Activated CD4-positive, alpha-beta T cell treated with anti-CD3 and anti-CD28 coated beads, Interleukin-2, amount 10 ng/mL, durations not matched to agents 7 days and 5 days (primary cell): ENCODE data around the gene NUP205. TPM values are rescaled to one million over a fixed set of nuclear protein-coding genes. Genes with fewer than 3 reads are reported as not detected.

Source experiments
- CTCF ChIA-PET: fragments of 350-600 bp; sonication (Branson Sonifier 250); formaldehyde crosslinking; loops from one replicate; lab custom pipeline; 2021; ENCODE audit warnings: antibody characterized with exemption; lab: Charles Lee
- POLR2A ChIA-PET: fragments of 350-600 bp; sonication (Branson Sonifier 250); formaldehyde crosslinking; loops from one replicate; lab custom pipeline; 2021; ENCODE audit warnings: antibody characterized with exemption; lab: Charles Lee
- DNase-seq: peaks from one replicate; pipeline ENCODE4 v3.0.0-alpha.2; 2020
- H3K27ac Mint-ChIP-seq: one replicate; pipeline ENCODE4 v1.8.0; 2021; ENCODE audit warnings: mild to moderate bottlenecking, moderate library complexity, mixed read lengths
- H3K27me3 Mint-ChIP-seq: one replicate; pipeline ENCODE4 v1.8.0; 2021; ENCODE audit warnings: mixed read lengths
- H3K36me3 Mint-ChIP-seq: one replicate; pipeline ENCODE4 v1.8.0; 2021; ENCODE audit warnings: low read depth, mixed read lengths
- H3K4me1 Mint-ChIP-seq: one replicate; pipeline ENCODE4 v1.8.0; 2021; ENCODE audit warnings: mixed read lengths
- H3K4me3 Mint-ChIP-seq: one replicate; pipeline ENCODE4 v1.8.0; 2021; ENCODE audit warnings: mild to moderate bottlenecking, moderate library complexity, mixed read lengths
- H3K9me3 Mint-ChIP-seq: one replicate; pipeline ENCODE4 v1.8.0; 2021; ENCODE audit warnings: mixed read lengths
- total RNA-seq, 2 experiments: library from RNA; stranded (reverse); gene quantifications; one replicate each; pipeline ENCODE4 v1.2.3, GENCODE V29; 2021

The NUP205 gene
- 10 to 100 TPM; 88.8 to 99.5 TPM for total RNA-seq

GRCh38 chr7:135557455-135558336, at the start of gene NUP205:
TSS of gene NUP205 (plus strand) at chr7:135557917. CDS start at chr7:135557945, 28 bp downstream.
- Mint-ChIP-seq H3K4me3 (no peak within 1 kb of the TSS), H3K4me1 (peaks cover 28% of the 10 kb centered on the region), H3K9me3 (no peaks in the 10 kb centered on the region), H3K27me3 (no peaks in the 10 kb centered on the region), H3K36me3 (peaks cover 13% of the 10 kb centered on the region), H3K27ac (no peak within 1 kb of the TSS)
- POLR2A ChIA-PET = no interaction called here
- peak; percentile 77 for DNase-seq
- CTCF ChIA-PET = no interaction called here

DNA sequence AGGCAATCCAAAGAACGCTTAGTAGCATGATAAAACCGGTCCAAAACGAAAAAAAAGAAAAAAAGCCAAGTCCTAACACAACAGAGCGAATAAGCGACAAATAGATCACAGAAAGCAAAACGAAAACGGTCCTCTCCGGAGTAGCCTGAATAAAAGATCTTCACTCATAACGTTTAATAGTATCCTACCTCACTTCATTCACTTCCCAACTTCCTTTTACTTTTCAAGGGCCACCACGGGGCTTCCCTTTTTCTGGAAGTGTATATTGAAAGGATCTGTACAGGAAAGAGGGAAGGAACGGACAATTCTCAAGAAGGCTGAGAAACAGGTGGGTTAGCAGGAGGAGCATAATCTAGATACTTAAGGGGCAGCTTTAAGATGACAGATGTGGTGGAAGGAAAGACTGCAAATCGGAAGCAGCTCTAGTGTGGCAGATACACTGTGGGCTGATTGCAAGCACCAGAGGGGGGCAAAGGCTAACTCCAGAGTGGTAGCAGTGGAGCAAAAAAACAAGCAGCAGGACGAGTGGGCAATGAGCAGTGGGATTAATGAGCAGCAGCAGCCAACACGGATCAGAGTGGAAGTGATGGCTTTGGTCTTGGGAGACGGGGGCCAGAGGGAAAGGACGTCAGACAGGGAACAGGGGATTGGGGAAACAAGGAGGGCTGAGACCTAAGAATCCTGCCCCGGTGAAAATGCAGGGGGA, 48.7 kb upstream of the NUP205 start:
- Mint-ChIP-seq H3K4me3 (no peak overlapping the region), H3K36me3 (peaks cover 9% of the 10 kb centered on the region), H3K27ac (no peak overlapping the region)

GRCh38 chr7:135509589-135509838, 48.2 kb upstream of the NUP205 start:
- ChIA-PET CTCF (interaction anchor here (0.7 kb wide), 1 partner anchor 67 kb away, joined by 3 read pairs; no protein-coding TSS in a partner anchor), POLR2A (no interaction called here)
- no peak overlapping the region for H3K27ac Mint-ChIP-seq
- no peak overlapping the region for H3K4me3 Mint-ChIP-seq
- H3K27me3 Mint-ChIP-seq = no peaks in the 10 kb centered on the region
- no peaks in the 10 kb centered on the region for H3K9me3 Mint-ChIP-seq
- no peak for DNase-seq
- H3K36me3 Mint-ChIP-seq = peaks cover 9% of the 10 kb centered on the region
- peaks cover 11% of the 10 kb centered on the region for H3K4me1 Mint-ChIP-seq

More for the DNA sequence above, 48.7 kb upstream of the NUP205 start:
- Mint-ChIP-seq H3K4me1 (peaks cover 11% of the 10 kb centered on the region), H3K27me3 (no peaks in the 10 kb centered on the region), H3K9me3 (no peaks in the 10 kb centered on the region)
- DNase-seq = peak; percentile 45
- CTCF ChIA-PET = interaction anchor here (0.7 kb wide), 1 partner anchor 67 kb away, joined by 3 read pairs; no protein-coding TSS in a partner anchor
- POLR2A ChIA-PET = no interaction called here

GRCh38 chr7:135509839-135510591, 47.7 kb upstream of the NUP205 start, which contains the start of gene CNOT4:
TSS of gene CNOT4 (minus strand) at chr7:135510102. CDS start at chr7:135438331, 71,771 bp downstream.
- peaks cover 11% of the 10 kb centered on the region for H3K4me1 Mint-ChIP-seq
- ChIA-PET CTCF (interaction anchor here (0.7 kb wide), 1 partner anchor 66 kb away, joined by 3 read pairs; no protein-coding TSS in a partner anchor), POLR2A (no interaction called here)
- peaks cover 6% of the 10 kb centered on the region for H3K36me3 Mint-ChIP-seq
- H3K27me3 Mint-ChIP-seq = no peaks in the 10 kb centered on the region
- H3K9me3 Mint-ChIP-seq = no peaks in the 10 kb centered on the region
- H3K4me3 Mint-ChIP-seq = no peak within 1 kb of the TSS
- no peak within 1 kb of the TSS for H3K27ac Mint-ChIP-seq
- DNase-seq = peak; percentile 96

GRCh38 chr7:135510592-135511183, 47.0 kb upstream of the NUP205 start:
- POLR2A ChIA-PET = no interaction called here
- no peaks in the 10 kb centered on the region for H3K27me3 Mint-ChIP-seq

DNA sequence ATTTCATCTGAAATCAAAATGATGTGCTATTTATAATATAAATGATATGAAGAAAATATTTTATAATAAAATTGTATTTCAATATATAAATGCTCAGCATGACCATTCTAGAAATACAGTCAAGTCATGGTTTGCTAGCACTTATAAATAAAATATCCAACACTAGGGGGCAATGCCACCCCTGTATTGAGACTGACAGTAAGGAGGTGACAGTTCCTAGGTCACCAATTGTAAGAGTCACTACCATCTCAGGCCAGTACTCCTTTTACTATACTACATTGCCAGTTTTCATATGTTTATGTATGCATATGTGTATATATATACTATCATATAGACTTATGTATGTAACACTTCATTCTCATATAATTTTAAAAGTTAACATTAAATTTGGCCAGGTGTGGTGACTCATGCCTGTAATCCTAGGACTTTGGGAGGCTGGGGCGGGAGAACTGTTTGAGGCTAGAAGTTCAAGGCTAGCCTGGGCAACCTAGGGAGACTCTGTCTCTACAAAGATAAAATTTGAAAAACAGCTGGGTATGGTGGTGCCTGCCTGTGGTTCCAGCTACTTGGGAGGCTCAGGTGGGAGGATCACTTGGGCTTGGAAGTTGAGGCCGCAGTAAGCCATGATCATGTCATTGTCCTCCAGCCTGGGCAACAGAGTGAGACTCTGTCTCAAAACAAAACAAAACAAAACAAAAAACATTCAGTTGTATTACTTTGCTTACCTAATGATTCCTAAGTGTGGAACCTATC, 45.4 kb upstream of the NUP205 start:
- Mint-ChIP-seq H3K4me3 (no peak overlapping the region), H3K9me3 (no peaks in the 10 kb centered on the region), H3K27ac (no peak overlapping the region), H3K36me3 (peaks cover 3% of the 10 kb centered on the region), H3K4me1 (peaks cover 4% of the 10 kb centered on the region), H3K27me3 (no peaks in the 10 kb centered on the region)
- DNase-seq = peak; percentile 59
- ChIA-PET CTCF (interaction anchor here (1.0 to 1.6 kb wide), 3 partner anchors 9 to 28 kb away, joined by 3 to 5 read pairs (median 3); no protein-coding TSS in a partner anchor), POLR2A (no interaction called here)

More at GRCh38 chr7:135510592-135511183, 47.0 kb upstream of the NUP205 start:
- CTCF ChIA-PET = interaction anchor here (0.6 kb wide), 1 partner anchor 10 kb away, joined by 3 read pairs; no protein-coding TSS in a partner anchor
- peak; percentile 8 for DNase-seq
- peaks cover 5% of the 10 kb centered on the region for H3K36me3 Mint-ChIP-seq
- no peak overlapping the region for H3K27ac Mint-ChIP-seq
- peaks cover 11% of the 10 kb centered on the region for H3K4me1 Mint-ChIP-seq
- no peak overlapping the region for H3K4me3 Mint-ChIP-seq
- no peaks in the 10 kb centered on the region for H3K9me3 Mint-ChIP-seq

- ChIA-PET POLR2A (no interaction called here), CTCF (interaction anchor here (0.6 to 1.0 kb wide), 2 partner anchors 11 to 96 kb away, joined by 3 read pairs; no protein-coding TSS in a partner anchor)
- no peak for DNase-seq
- Mint-ChIP-seq H3K9me3 (no peaks in the 10 kb centered on the region), H3K36me3 (no peaks in the 10 kb centered on the region), H3K27me3 (no peaks in the 10 kb centered on the region), H3K4me3 (no peak overlapping the region), H3K27ac (no peak overlapping the region), H3K4me1 (no peaks in the 10 kb centered on the region)
These were observed 42.9 kb upstream of the NUP205 start for GRCh38 chr7:135514856-135515255.

GRCh38 chr7:135517060-135517459, 40.7 kb upstream of the NUP205 start:
- ChIA-PET CTCF (no interaction called here), POLR2A (no interaction called here)
- H3K27me3 Mint-ChIP-seq = no peaks in the 10 kb centered on the region
- DNase-seq = no peak
- H3K9me3 Mint-ChIP-seq = no peaks in the 10 kb centered on the region
- no peak overlapping the region for H3K4me3 Mint-ChIP-seq
- no peaks in the 10 kb centered on the region for H3K4me1 Mint-ChIP-seq
- H3K36me3 Mint-ChIP-seq = no peaks in the 10 kb centered on the region
- H3K27ac Mint-ChIP-seq = no peak overlapping the region

DNA sequence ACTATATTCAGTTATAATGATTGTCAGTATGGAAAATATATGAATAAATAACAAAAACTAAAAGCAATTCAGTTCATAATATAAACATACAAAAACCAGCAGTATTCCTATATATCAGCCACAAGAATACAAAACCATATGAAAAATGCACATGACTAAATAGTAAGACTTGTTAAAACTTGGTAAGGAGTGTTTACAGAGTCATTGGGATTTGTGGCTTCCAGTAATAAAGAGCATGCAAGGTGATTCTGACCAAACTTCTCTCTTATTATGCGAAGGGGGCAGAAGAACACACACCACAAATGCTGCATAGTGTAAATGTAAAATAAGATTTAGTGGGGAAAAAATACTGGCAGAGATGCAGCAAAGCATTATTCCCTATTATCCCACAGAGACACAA, 39.0 kb upstream of the NUP205 start:
- Mint-ChIP-seq H3K36me3 (no peaks in the 10 kb centered on the region), H3K9me3 (no peaks in the 10 kb centered on the region), H3K4me3 (no peak overlapping the region), H3K27me3 (no peaks in the 10 kb centered on the region), H3K4me1 (no peaks in the 10 kb centered on the region), H3K27ac (no peak overlapping the region)
- ChIA-PET CTCF (no interaction called here), POLR2A (no interaction called here)
- no peak for DNase-seq

DNA sequence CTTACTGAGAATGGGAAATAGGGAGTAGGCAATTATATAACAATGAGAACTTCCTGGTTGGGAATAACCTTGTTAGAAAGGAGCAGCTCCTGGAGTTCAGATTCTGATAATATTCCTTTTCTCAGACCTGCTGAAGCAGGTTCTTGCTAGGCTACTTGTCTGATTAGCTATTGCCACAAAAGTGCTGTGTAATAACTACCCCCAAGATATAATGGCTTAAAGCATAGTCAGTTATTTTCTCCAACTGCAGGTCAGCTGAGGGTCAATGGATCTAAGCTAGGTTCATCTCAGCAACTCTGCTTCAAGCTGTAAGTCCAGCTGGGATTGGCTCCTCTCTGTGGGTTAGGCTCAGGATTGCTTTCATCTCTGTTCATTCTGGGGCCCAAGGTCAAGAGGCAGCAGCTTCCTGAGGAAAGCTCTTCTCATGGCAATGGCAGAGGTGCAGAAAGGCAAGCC, 38.5 kb upstream of the NUP205 start:
- CTCF ChIA-PET = interaction anchor here (0.6 kb wide), 1 partner anchor 11 kb away, joined by 5 read pairs; no protein-coding TSS in a partner anchor
- Mint-ChIP-seq H3K9me3 (no peaks in the 10 kb centered on the region), H3K4me1 (no peaks in the 10 kb centered on the region), H3K27me3 (no peaks in the 10 kb centered on the region), H3K4me3 (no peak overlapping the region), H3K27ac (no peak overlapping the region), H3K36me3 (no peaks in the 10 kb centered on the region)
- DNase-seq = no peak
- POLR2A ChIA-PET = no interaction called here

- CTCF ChIA-PET = interaction anchor here (0.8 kb wide), 1 partner anchor 9 kb away, joined by 3 read pairs; no protein-coding TSS in a partner anchor
- DNase-seq = no peak
- Mint-ChIP-seq H3K36me3 (no peaks in the 10 kb centered on the region), H3K27me3 (no peaks in the 10 kb centered on the region), H3K27ac (no peak overlapping the region), H3K9me3 (no peaks in the 10 kb centered on the region), H3K4me3 (no peak overlapping the region), H3K4me1 (no peaks in the 10 kb centered on the region)
- POLR2A ChIA-PET = no interaction called here
These were observed 37.8 kb upstream of the NUP205 start for GRCh38 chr7:135519871-135520270.
